Small intestine (tissue), 7 donors: ENCODE data around the gene SLC39A11. TPM values are rescaled to one million over a fixed set of nuclear protein-coding genes. Genes with fewer than 3 reads are reported as not detected.

Experiments
- DNase-seq, 2 donors: peaks; one replicate each; pipeline versions ENCODE4 v3.0.0 to v3.0.0-alpha.2; 2013
- FAIRE-seq: peaks from 2 replicates; lab custom pipeline; 2012; peaks lifted over from hg19 to GRCh38; lab: Jason Lieb, UNC
- H3K27ac ChIP-seq, 3 donors: one replicate each; pipeline ENCODE4 v1.5.1; 2013; ENCODE audit warnings: low read length in 2 of 3, mild to moderate bottlenecking in 2 of 3, control low read depth in 1 of 3, inconsistent platforms in 1 of 3, low read depth in 1 of 3, moderate library complexity in 1 of 3
- H3K27me3 ChIP-seq, 3 donors: one replicate each; pipeline ENCODE4 v1.6.1; 2013; ENCODE audit warnings: low read length in 3 of 3, inconsistent platforms in 1 of 3; ENCODE audit not compliant: control insufficient read depth in 3 of 3, insufficient read depth in 3 of 3
- H3K36me3 ChIP-seq, 3 donors: one replicate each; pipeline ENCODE4 v1.6.1; 2013; ENCODE audit warnings: low read length in 3 of 3, inconsistent platforms in 1 of 3, low read depth in 1 of 3, mild to moderate bottlenecking in 1 of 3, moderate library complexity in 1 of 3; ENCODE audit not compliant: control insufficient read depth in 3 of 3, insufficient read depth in 2 of 3
- H3K4me1 ChIP-seq, 3 donors: one replicate each; pipeline ENCODE4 v1.6.1; 2013; ENCODE audit warnings: low read length in 2 of 3, inconsistent platforms in 1 of 3, low read depth in 1 of 3, mild to moderate bottlenecking in 1 of 3, moderate library complexity in 1 of 3; ENCODE audit not compliant: control insufficient read depth in 3 of 3, insufficient read depth in 2 of 3
- H3K4me3 ChIP-seq, 3 donors: one replicate each; pipeline ENCODE4 v1.5.1; 2013; ENCODE audit warnings: low read length in 3 of 3, control low read depth in 1 of 3, inconsistent platforms in 1 of 3, low read depth in 1 of 3, mild to moderate bottlenecking in 1 of 3, moderate library complexity in 1 of 3
- H3K9me3 ChIP-seq, 2 donors: one replicate each; pipeline ENCODE4 v1.6.1; 2013; ENCODE audit warnings: low read depth in 1 of 2, low read length in 1 of 2; ENCODE audit not compliant: control insufficient read depth in 2 of 2, insufficient read depth in 1 of 2
- WGBS, 3 donors: extraction: QIAGEN DNeasy Blood & Tissue Kit; methylation state at CpG; one replicate each; pipeline ENCODE4 v1.1.7; 2013; 5-methylcytosine and 5-hydroxymethylcytosine counted together
- polyA plus RNA-seq, 4 donors: library from polyadenylated mRNA; stranded (reverse) in 3 of 4; unstranded in 1 of 4; fragments of 200-250 nt in 3 of 4; fragments of 120-200 nt in 1 of 4; gene quantifications; one replicate each; pipeline versions ENCODE4 v1.2.1 to v1.2.3, GENCODE V29; 2013
- donor health status: healthy with polysubstance abuse.
- donor health status: control.
- donor health status: control.
- donor health status: Bipolar disorder and iron deficiency.
- donor health status: healthy.

The SLC39A11 gene
- polyA plus RNA-seq, 4 donors, result 2.7 to 53.7 (median 11.3) TPM

- FAIRE-seq, result no peak
- Histone ChIP-seq H3K9me3 (no peaks in the 10 kb centered on the region), H3K4me1 (peaks cover 0 to 15% (median 2%) of the 10 kb centered on the region in 3 donors), H3K36me3 (peaks cover 0 to 2% (median 0%) of the 10 kb centered on the region in 3 donors), H3K4me3 (no peak overlapping the region), H3K27me3 (no peaks in the 10 kb centered on the region), H3K27ac (no peak overlapping the region)
- WGBS, 3 donors, result 84 to 89% (median 88%) methylated on average over 14 of the region's 14 CpGs
- no peak for DNase-seq
Measured at GRCh38 chr17:72656130-72656763, 436.2 kb downstream of the SLC39A11 start.

- DNase-seq (peak; percentile 39 to 72), FAIRE-seq (no peak)
- H3K36me3 ChIP-seq, result peaks cover 0 to 9% (median 0%) of the 10 kb centered on the region in 3 donors
- WGBS, 3 donors, result 14 to 67% (median 43%) methylated on average over 12 of the region's 12 CpGs
- no peak overlapping the region for H3K27ac ChIP-seq
- H3K4me1 ChIP-seq, result peaks cover 0 to 8% (median 2%) of the 10 kb centered on the region in 3 donors
- H3K4me3 ChIP-seq, result no peak overlapping the region
- H3K27me3 ChIP-seq, result no peaks in the 10 kb centered on the region
- no peaks in the 10 kb centered on the region for H3K9me3 ChIP-seq
Measured at GRCh38 chr17:72654706-72655105, 437.8 kb downstream of the SLC39A11 start.

- no peak overlapping the region for H3K27ac ChIP-seq
- no peak overlapping the region for H3K4me3 ChIP-seq
- DNase-seq, result no peak
- H3K9me3 ChIP-seq, result no peaks in the 10 kb centered on the region
- peaks cover 0 to 21% (median 0%) of the 10 kb centered on the region in 3 donors for H3K36me3 ChIP-seq
- H3K27me3 ChIP-seq, result no peaks in the 10 kb centered on the region
- no peak for FAIRE-seq
- H3K4me1 ChIP-seq, result peaks cover 0 to 8% (median 2%) of the 10 kb centered on the region in 3 donors
Measured at GRCh38 chr17:72651988-72652387, 440.5 kb downstream of the SLC39A11 start.

- Histone ChIP-seq H3K4me3 (no peak overlapping the region), H3K36me3 (peaks cover 0 to 25% (median 0%) of the 10 kb centered on the region in 3 donors), H3K9me3 (no peaks in the 10 kb centered on the region), H3K4me1 (no peaks in the 10 kb centered on the region), H3K27me3 (no peaks in the 10 kb centered on the region), H3K27ac (no peak overlapping the region)
- WGBS, 3 donors, result 95 to 98% (median 96%) methylated on average over 11 of the region's 11 CpGs
- FAIRE-seq (no peak), DNase-seq (no peak)
Measured at GRCh38 chr17:72648702-72649101, 443.8 kb downstream of the SLC39A11 start.

GRCh38 chr17:72646176-72646575 lies 446.3 kb downstream of the SLC39A11 start:
- peaks cover 0 to 25% (median 0%) of the 10 kb centered on the region in 3 donors for H3K36me3 ChIP-seq
- DNase-seq (no peak), FAIRE-seq (no peak)
- peaks cover 0 to 3% of the 10 kb centered on the region in 2 donors for H3K9me3 ChIP-seq
- no peak overlapping the region for H3K4me3 ChIP-seq
- no peak overlapping the region for H3K27ac ChIP-seq
- WGBS, 3 donors, result 75 to 94% (median 75%) methylated on average over 2 of the region's 2 CpGs
- no peaks in the 10 kb centered on the region for H3K27me3 ChIP-seq
- H3K4me1 ChIP-seq, result peaks cover 0 to 2% (median 0%) of the 10 kb centered on the region in 3 donors

GRCh38 chr17:72644492-72644891 lies 448.0 kb downstream of the SLC39A11 start:
- 82 to 93% (median 84%) methylated on average over 4 of the region's 4 CpGs for WGBS, 3 donors
- H3K36me3 ChIP-seq, result peaks cover 0 to 18% (median 0%) of the 10 kb centered on the region in 3 donors

GRCh38 chr17:72643575-72644216 lies 448.8 kb downstream of the SLC39A11 start:
- Histone ChIP-seq H3K27me3 (no peaks in the 10 kb centered on the region), H3K27ac (no peak overlapping the region), H3K36me3 (peaks cover 0 to 12% (median 0%) of the 10 kb centered on the region in 3 donors), H3K4me1 (peaks cover 0 to 20% (median 0%) of the 10 kb centered on the region in 3 donors), H3K4me3 (no peak overlapping the region), H3K9me3 (peaks cover 0 to 5% of the 10 kb centered on the region in 2 donors)
- DNase-seq, result no peak
- WGBS, 3 donors, result 75 to 82% (median 77%) methylated on average over 4 of the region's 4 CpGs
- FAIRE-seq, result no peak

More at GRCh38 chr17:72644492-72644891, 448.0 kb downstream of the SLC39A11 start:
- FAIRE-seq, result no peak
- Histone ChIP-seq H3K9me3 (peaks cover 0 to 3% of the 10 kb centered on the region in 2 donors), H3K27me3 (no peaks in the 10 kb centered on the region), H3K4me3 (no peak overlapping the region), H3K4me1 (peaks cover 0 to 16% (median 0%) of the 10 kb centered on the region in 3 donors), H3K27ac (no peak overlapping the region)
- DNase-seq, result no peak

GRCh38 chr17:72642720-72643119 lies 449.8 kb downstream of the SLC39A11 start:
- Histone ChIP-seq H3K9me3 (peaks cover 0 to 9% of the 10 kb centered on the region in 2 donors), H3K4me1 (peaks cover 0 to 20% (median 0%) of the 10 kb centered on the region in 3 donors), H3K27ac (no peak overlapping the region), H3K27me3 (no peaks in the 10 kb centered on the region), H3K36me3 (peaks cover 0 to 9% (median 0%) of the 10 kb centered on the region in 3 donors), H3K4me3 (no peak overlapping the region)
- FAIRE-seq (no peak), DNase-seq (no peak)
- 88 to 98% (median 91%) methylated on average over 7 of the region's 7 CpGs for WGBS, 3 donors
